IMR-90 (cell line): ENCODE data around the gene KAT7. TPM values are rescaled to one million over a fixed set of nuclear protein-coding genes. Genes with fewer than 3 reads are reported as not detected.

Experiments
- ATAC-seq: fragments of 200-7000 bp; cut with Tn5 transposase; 2 replicates; pipeline ENCODE4 v1.9.1; 2020; ENCODE audit warnings: low read depth, mild to moderate bottlenecking, moderate library complexity
- BruUV-seq: library from RNA; stranded (reverse); fragments of 400-500 nt; replicated peaks from 2 replicates; lab custom pipeline; 2021; lab: Mats Ljungman, UMichigan
- CTCF ChIA-PET: fragments of 300-600 bp; formaldehyde crosslinking; extraction: SDS; loops from one replicate; lab custom pipeline; 2021; ENCODE audit warnings: antibody characterized with exemption; lab: Yijun Ruan, JAX
- POLR2A ChIA-PET: fragments of 300-600 bp; sonication (Branson Sonifier 250); formaldehyde crosslinking; loops from one replicate; lab custom pipeline; 2022; ENCODE audit warnings: antibody characterized with exemption; ENCODE audit not compliant: unreplicated experiment; lab: Charles Lee
- DNase-seq: peaks from one replicate; pipeline ENCODE4 v3.0.0; 2013
- H2AFZ ChIP-seq: replicated peaks from 2 replicates; pipeline ENCODE3; 2013; ENCODE audit warnings: low read length, mild to moderate bottlenecking; ENCODE audit not compliant: poor library complexity
- H2AK5ac ChIP-seq: 2 replicates; pipeline ENCODE4 v1.6.1; 2013; ENCODE audit warnings: low read depth, low read length, inconsistent platforms
- H2AK9ac ChIP-seq: replicated peaks from 2 replicates; pipeline ENCODE3; 2013; ENCODE audit warnings: mild to moderate bottlenecking, low read depth, low read length, moderate library complexity; ENCODE audit not compliant: poor library complexity
- H2BK120ac ChIP-seq: 2 replicates; pipeline ENCODE4 v1.6.1; 2013; ENCODE audit warnings: low read depth, low read length, inconsistent platforms
- H2BK15ac ChIP-seq: 3 replicates; pipeline ENCODE4 v1.6.1; 2013; ENCODE audit warnings: low read depth, low read length, inconsistent platforms
- H2BK20ac ChIP-seq: 2 replicates; pipeline ENCODE4 v1.6.1; 2013; ENCODE audit warnings: low read depth, mild to moderate bottlenecking, inconsistent platforms, low read length, moderate library complexity
- H2BK5ac ChIP-seq: 2 replicates; pipeline ENCODE4 v1.6.1; 2013; ENCODE audit warnings: mild to moderate bottlenecking, low read depth, low read length, inconsistent platforms; ENCODE audit not compliant: poor library complexity, severe bottlenecking
- H3K14ac ChIP-seq: replicated peaks from 2 replicates; pipeline ENCODE4 v1.6.1; 2013; ENCODE audit warnings: low read depth, low read length, inconsistent platforms
- H3K18ac ChIP-seq: 2 replicates; pipeline ENCODE4 v1.6.1; 2013; ENCODE audit warnings: low read depth, low read length, control low read depth
- H3K23ac ChIP-seq: 2 replicates; pipeline ENCODE4 v1.6.1; 2013; ENCODE audit warnings: low read depth, low read length, inconsistent platforms
- H3K27ac ChIP-seq: 2 replicates; pipeline ENCODE4 v1.5.1; 2013; ENCODE audit warnings: mild to moderate bottlenecking, control low read depth, low read length; ENCODE audit not compliant: insufficient read depth
- H3K27me3 ChIP-seq: 2 replicates; pipeline ENCODE4 v1.6.1; 2013; ENCODE audit warnings: low read length; ENCODE audit not compliant: control insufficient read depth, insufficient read depth
- H3K36me3 ChIP-seq: 2 replicates; pipeline ENCODE4 v1.6.1; 2013; ENCODE audit warnings: low read length, mixed read lengths; ENCODE audit not compliant: control insufficient read depth, insufficient read depth
- H3K4ac ChIP-seq: 2 replicates; pipeline ENCODE4 v1.6.1; 2013; ENCODE audit warnings: low read depth, low read length, inconsistent platforms
- H3K4me1 ChIP-seq: 2 replicates; pipeline ENCODE4 v1.6.1; 2013; ENCODE audit warnings: low read length, mixed read lengths; ENCODE audit not compliant: control insufficient read depth, insufficient read depth
- H3K4me2 ChIP-seq: 2 replicates; pipeline ENCODE4 v1.6.1; 2013; ENCODE audit warnings: low read depth, mild to moderate bottlenecking, control low read depth, low read length, moderate library complexity
- H3K4me3 ChIP-seq: 2 replicates; pipeline ENCODE4 v1.5.1; 2013; ENCODE audit warnings: low read depth, mild to moderate bottlenecking, control low read depth, low read length, moderate library complexity; ENCODE audit not compliant: insufficient read depth
- H3K56ac ChIP-seq: 2 replicates; pipeline ENCODE4 v1.6.1; 2013; ENCODE audit warnings: low read length, inconsistent platforms; ENCODE audit not compliant: insufficient read depth; ENCODE audit errors: extremely low read depth
- H3K79me1 ChIP-seq, 2 experiments: 2 replicates each; pipeline ENCODE4 v1.6.1; 2013; ENCODE audit warnings: low read length in 2 of 2, inconsistent platforms in 1 of 2, low read depth in 1 of 2
- H3K9ac ChIP-seq: 2 replicates; pipeline ENCODE4 v1.6.1; 2013; ENCODE audit warnings: low read depth, low read length, control low read depth
- H3K9me1 ChIP-seq: 2 replicates; pipeline ENCODE4 v1.6.1; 2013; ENCODE audit warnings: low read length, inconsistent platforms; ENCODE audit not compliant: insufficient read depth
- H3K9me3 ChIP-seq: 2 replicates; pipeline ENCODE4 v1.6.1; 2013; ENCODE audit warnings: low read length; ENCODE audit not compliant: control insufficient read depth, insufficient read depth
- H4K20me1 ChIP-seq: 2 replicates; pipeline ENCODE4 v1.6.1; 2013; ENCODE audit warnings: low read length, inconsistent platforms; ENCODE audit not compliant: insufficient read depth
- H4K5ac ChIP-seq: 2 replicates; pipeline ENCODE4 v1.6.1; 2013; ENCODE audit warnings: mild to moderate bottlenecking, low read depth, low read length, control low read depth
- H4K8ac ChIP-seq, 2 experiments: 2 replicates each; pipeline ENCODE4 v1.6.1; 2013; ENCODE audit warnings: low read depth in 2 of 2, low read length in 2 of 2, control low read depth in 1 of 2, inconsistent platforms in 1 of 2
- H4K91ac ChIP-seq: 2 replicates; pipeline ENCODE4 v1.6.1; 2013; ENCODE audit warnings: low read depth, low read length, inconsistent platforms; ENCODE audit not compliant: insufficient read depth
- BHLHE40 ChIP-seq: fragments of 150-350 bp; IDR thresholded peaks from 2 replicates; pipeline ENCODE4 v1.6.1; 2016; ENCODE audit warnings: mild to moderate bottlenecking, low read depth, low read length
- CEBPB ChIP-seq: IDR thresholded peaks from 2 replicates; pipeline ENCODE4 v1.6.1; 2012; ENCODE audit warnings: low read depth, low read length, improper control_type of control experiment
- CHD1 ChIP-seq: IDR thresholded peaks from 2 replicates; pipeline ENCODE4 v1.6.1; 2012; ENCODE audit warnings: low read depth, low read length, improper control_type of control experiment
- CTCF ChIP-seq: conservative IDR thresholded peaks from 2 replicates; pipeline ENCODE4 v1.5.1; 2012; ENCODE audit warnings: mild to moderate bottlenecking, low read depth, low read length, improper control_type of control experiment
- ELK1 ChIP-seq: fragments of 150-350 bp; IDR thresholded peaks from 2 replicates; pipeline ENCODE4 v1.6.1; 2016; ENCODE audit warnings: low read depth, mild to moderate bottlenecking, low read length, moderate library complexity, borderline replicate concordance
- FOS ChIP-seq: fragments of 150-350 bp; IDR thresholded peaks from 2 replicates; pipeline ENCODE4 v1.6.1; 2016; ENCODE audit warnings: low read depth, low read length
- MAFK ChIP-seq: IDR thresholded peaks from 2 replicates; pipeline ENCODE4 v1.6.1; 2012; ENCODE audit warnings: low read depth, low read length, improper control_type of control experiment
- MAZ ChIP-seq: IDR thresholded peaks from 2 replicates; pipeline ENCODE4 v1.6.1; 2012; ENCODE audit warnings: low read depth, mild to moderate bottlenecking, low read length, improper control_type of control experiment, moderate library complexity, borderline replicate concordance
- MXI1 ChIP-seq: IDR thresholded peaks from 2 replicates; pipeline ENCODE4 v1.6.1; 2012; ENCODE audit warnings: low read depth, mild to moderate bottlenecking, low read length, moderate library complexity, borderline replicate concordance
- NFE2L2 ChIP-seq: fragments of 150-350 bp; IDR thresholded peaks from 2 replicates; pipeline ENCODE4 v1.6.1; 2016; ENCODE audit warnings: low read depth, mild to moderate bottlenecking, low read length
- POLR2A ChIP-seq: IDR thresholded peaks from 2 replicates; pipeline ENCODE4 v1.6.1; 2012; ENCODE audit warnings: mild to moderate bottlenecking, low read depth, low read length
- RAD21 ChIP-seq: IDR thresholded peaks from 2 replicates; pipeline ENCODE4 v1.6.1; 2012; ENCODE audit warnings: low read length, improper control_type of control experiment
- RCOR1 ChIP-seq: IDR thresholded peaks from 2 replicates; pipeline ENCODE4 v1.6.1; 2012; ENCODE audit warnings: mild to moderate bottlenecking, low read length, improper control_type of control experiment; ENCODE audit not compliant: insufficient replicate concordance
- RFX5 ChIP-seq: IDR thresholded peaks from 2 replicates; pipeline ENCODE4 v1.8.0; 2012; ENCODE audit warnings: low read depth, mild to moderate bottlenecking, low read length, moderate library complexity
- SMC3 ChIP-seq: fragments of 150-350 bp; IDR thresholded peaks from 2 replicates; pipeline ENCODE4 v1.6.1; 2016; ENCODE audit warnings: low read depth, mild to moderate bottlenecking, antibody characterized with exemption, low read length, moderate library complexity
- USF2 ChIP-seq: fragments of 150-350 bp; IDR thresholded peaks from 2 replicates; pipeline ENCODE4 v1.6.1; 2017; ENCODE audit warnings: mild to moderate bottlenecking, antibody characterized with exemption, low read length, low read depth
- WGBS, 2 experiments: methylation state at CpG; one replicate each; pipeline versions ENCODE4 v1.1.5 to v1.1.7; 2013; ENCODE audit warnings: missing lambda C conversion rate in 2 of 2; ENCODE audit not compliant: insufficient read length in 1 of 2; ENCODE audit errors: extremely low coverage in 2 of 2; 5-methylcytosine and 5-hydroxymethylcytosine counted together
- dilution Hi-C: fragments of 300-500 bp; cut with HindIII; formaldehyde crosslinking; loops from one replicate; pipeline ENCODE4 v1.14.3; 2018; ENCODE audit warnings: low sequenced_read_pairs; ENCODE audit not compliant: unreplicated experiment
- in situ Hi-C: fragments of 300-500 bp; cut with MboI; formaldehyde crosslinking; loops from 3 replicates; pipeline ENCODE4 v1.14.3; 2019; ENCODE audit warnings: low sequenced_read_pairs, inconsistent platforms, mixed read lengths
- intact Hi-C: fragments of 100-400 bp; cut with micrococcal nuclease; formaldehyde crosslinking; loops from 2 replicates; pipeline ENCODE4 v1.10.0; 2022
- polyA plus RNA-seq, 3 experiments: library from polyadenylated mRNA; depleted of rRNA; stranded (reverse); fragments of >200 nt; gene quantifications; 2 replicates each; pipeline ENCODE4 v1.2.3, GENCODE V29; 2012; ENCODE audit warnings: low replicate concordance in 1 of 3
- total RNA-seq: library from RNA; depleted of rRNA; stranded (reverse); fragments of >200 nt; gene quantifications from 2 replicates; pipeline ENCODE4 v1.2.3, GENCODE V29; 2012

KAT7 gene
- total and polyA plus RNA-seq, 2 of the 4 experiments (the other 2 are of a cell fraction), result 16.9 to 21.9 TPM

GRCh38 chr17:49784636-49785035, 3.8 kb upstream of the KAT7 start:
- Histone ChIP-seq H3K4ac (no peak overlapping the region), H2AK9ac (no peak overlapping the region), H4K91ac (no peak overlapping the region), H2AK5ac (no peak overlapping the region), H2BK15ac (no peak overlapping the region), H4K5ac (no peak overlapping the region), H3K18ac (no peak overlapping the region), H3K9ac (no peak overlapping the region), H3K27ac (no peak overlapping the region), H2AFZ (no peak overlapping the region), H3K27me3 (no peaks in the 10 kb centered on the region), H3K23ac (no peak overlapping the region), H2BK120ac (no peak overlapping the region), H4K20me1 (peaks cover 8% of the 10 kb centered on the region; the same call in 1 of the 2 replicates), H2BK20ac (no peak overlapping the region), H3K4me1 (peaks cover 3% of the 10 kb centered on the region), H3K14ac (no peak overlapping the region), H3K9me1 (peaks cover 11% of the 10 kb centered on the region; the same call in 1 of the 2 replicates), H3K36me3 (no peaks in the 10 kb centered on the region), H3K79me1 (peaks cover 9 to 17% of the 10 kb centered on the region in 2 experiments; a peak in 3 of 4 replicates), H2BK5ac (no peak overlapping the region), H3K4me2 (no peak overlapping the region), H3K4me3 (no peak overlapping the region), H3K56ac (no peak overlapping the region), H4K8ac (no peak overlapping the region), H3K9me3 (no peaks in the 10 kb centered on the region)
- intact Hi-C loops (no loop called here), in situ Hi-C loops (loop anchor here (10.0 kb wide), 1 partner anchor 220 kb away; no protein-coding TSS in a partner anchor), dilution Hi-C loops (no loop called here)
- ATAC-seq, result no peak
- ChIA-PET CTCF (interaction anchor here (1.0 kb wide), 1 partner anchor 76 kb away, joined by 3 read pairs; no protein-coding TSS in a partner anchor), POLR2A (no interaction called here)
- TF ChIP-seq SMC3, result no peak
- no peak for TF ChIP-seq CEBPB
- no peak for TF ChIP-seq CTCF
- TF ChIP-seq USF2, result no peak
- TF ChIP-seq NFE2L2, result no peak
- TF ChIP-seq FOS, result no peak
- TF ChIP-seq RAD21, result no peak
- no peak for TF ChIP-seq MAZ
- no peak for TF ChIP-seq RCOR1
- no peak for TF ChIP-seq POLR2A
- no peak for TF ChIP-seq ELK1
- TF ChIP-seq CHD1, result no peak
- TF ChIP-seq BHLHE40, result no peak
- no peak for TF ChIP-seq MXI1
- TF ChIP-seq MAFK, result no peak
- no peak for TF ChIP-seq RFX5
- WGBS, 2 experiments, result no CpG with 5 or more reads among the region's 1 CpG
- BruUV-seq, result no TSS peak
- no peak for DNase-seq
